Osteoblast (primary cell): ENCODE data around the gene GSK3A. TPM values are rescaled to one million over a fixed set of nuclear protein-coding genes. Genes with fewer than 3 reads are reported as not detected.
A peak's percentile ranks its signal among the peaks of the same experiment; 100 is the strongest.

Experiments used
- DNase-seq: peaks from one replicate; pipeline ENCODE4 v3.0.0; 2011; ENCODE audit warnings: low spot score, mixed read lengths; ENCODE audit not compliant: insufficient read length; ENCODE audit errors: missing footprints
- H2AFZ ChIP-seq: 2 replicates; pipeline ENCODE4 v1.6.0; 2011; ENCODE audit warnings: mild to moderate bottlenecking, low read length
- H3K27ac ChIP-seq: 2 replicates; pipeline ENCODE4 v1.5.1; 2011; ENCODE audit warnings: mild to moderate bottlenecking, low read depth, low read length, moderate library complexity
- H3K27me3 ChIP-seq: 2 replicates; pipeline ENCODE4 v1.6.0; 2012; ENCODE audit warnings: mild to moderate bottlenecking, control low read depth, inconsistent platforms, low read length, moderate library complexity; ENCODE audit not compliant: insufficient read depth
- H3K36me3 ChIP-seq: 2 replicates; pipeline ENCODE4 v1.5.1; 2011; ENCODE audit warnings: mild to moderate bottlenecking, low read length, control low read depth, moderate library complexity; ENCODE audit not compliant: insufficient read depth
- H3K4me1 ChIP-seq: 2 replicates; pipeline ENCODE4 v1.5.1; 2011; ENCODE audit warnings: mild to moderate bottlenecking, low read length, control low read depth, moderate library complexity; ENCODE audit not compliant: insufficient read depth
- H3K4me2 ChIP-seq: 2 replicates; pipeline ENCODE4 v1.6.0; 2011; ENCODE audit warnings: mild to moderate bottlenecking, low read length; ENCODE audit not compliant: insufficient read depth
- H3K4me3 ChIP-seq: fragments of 200-600 bp; sonication (generic); 3 replicates; pipeline ENCODE4 v1.5.1; 2012; ENCODE audit warnings: mild to moderate bottlenecking, low read length, inconsistent platforms; ENCODE audit not compliant: insufficient read depth
- H3K79me2 ChIP-seq: 2 replicates; pipeline ENCODE4 v1.6.0; 2012; ENCODE audit warnings: mild to moderate bottlenecking, low read length, control low read depth, inconsistent platforms; ENCODE audit not compliant: insufficient read depth
- H3K9me3 ChIP-seq: 2 replicates; pipeline ENCODE4 v1.5.1; 2011; ENCODE audit warnings: low read depth, low read length, control low read depth
- H4K20me1 ChIP-seq: 2 replicates; pipeline ENCODE4 v1.6.0; 2012; ENCODE audit warnings: mild to moderate bottlenecking, low read length, control low read depth; ENCODE audit not compliant: insufficient read depth
- total RNA-seq: library from RNA; depleted of rRNA; stranded (reverse); fragments of >200 nt; gene quantifications from 2 replicates; pipeline ENCODE4 v1.2.3, GENCODE V29; 2012
- TF ChIP-seq, protein P1 (sequence below): IDR thresholded peaks from 2 replicates; pipeline ENCODE4 v1.5.1; 2011; ENCODE audit warnings: mild to moderate bottlenecking, low read depth, low read length, moderate library complexity; ENCODE audit errors: extremely low read depth

GSK3A gene
- total RNA-seq, 1 donor = 18.1 TPM

DNA sequence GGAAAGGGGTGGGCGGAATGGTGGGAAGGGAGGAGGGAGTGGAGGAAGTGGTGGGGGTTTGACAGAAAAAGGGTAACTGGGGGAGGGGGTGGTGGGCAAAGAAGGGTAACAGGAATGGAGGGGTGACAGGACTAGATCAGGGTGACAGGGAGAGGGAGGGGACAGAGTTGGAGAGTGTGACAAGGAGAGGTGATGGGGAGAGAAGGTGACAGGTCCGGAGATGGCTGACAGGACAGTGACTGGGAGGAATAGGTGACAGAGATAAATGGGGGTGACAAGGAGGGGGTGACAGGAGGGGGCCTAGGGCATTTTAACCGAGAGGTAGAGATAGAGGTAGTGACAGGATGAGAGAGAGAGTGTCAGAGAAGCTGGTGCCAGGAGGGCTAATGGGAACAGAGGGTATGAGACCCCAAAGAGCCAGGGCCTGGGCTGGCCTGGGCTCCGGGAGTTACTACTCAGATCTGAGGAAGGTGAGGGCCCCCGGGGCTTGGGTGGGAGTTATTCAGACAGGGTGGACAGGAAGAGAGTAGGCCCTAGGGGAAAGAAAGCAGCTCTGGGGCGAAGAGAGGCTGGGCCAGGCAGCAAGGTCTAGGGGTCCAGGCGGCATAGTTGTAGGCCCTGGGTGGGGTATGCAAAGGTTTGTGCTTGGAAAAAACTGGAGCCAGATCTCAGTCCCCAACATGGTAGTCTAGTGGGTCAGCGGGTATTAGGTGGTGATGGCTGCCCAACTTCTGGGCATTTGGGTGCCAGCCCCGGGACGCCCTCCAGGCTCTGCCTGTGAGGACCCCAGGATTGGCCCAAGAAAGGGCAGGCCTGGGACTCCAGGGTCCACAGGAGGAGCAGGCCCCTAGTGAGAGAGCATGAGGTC is 27.3 kb upstream of the GSK3A start:
- Histone ChIP-seq H3K4me2 (peak overlapping the region; percentile 100), H3K36me3 (peaks cover 22% of the 10 kb centered on the region), H3K4me1 (peaks cover 30% of the 10 kb centered on the region), H3K4me3 (peak overlapping the region; percentile 89), H3K79me2 (peaks cover 52% of the 10 kb centered on the region), H3K27ac (peak overlapping the region; percentile 94), H3K9me3 (no peaks in the 10 kb centered on the region), H4K20me1 (peaks cover 15% of the 10 kb centered on the region), H2AFZ (no peak overlapping the region), H3K27me3 (no peaks in the 10 kb centered on the region)
- TF ChIP-seq, protein P1, sequence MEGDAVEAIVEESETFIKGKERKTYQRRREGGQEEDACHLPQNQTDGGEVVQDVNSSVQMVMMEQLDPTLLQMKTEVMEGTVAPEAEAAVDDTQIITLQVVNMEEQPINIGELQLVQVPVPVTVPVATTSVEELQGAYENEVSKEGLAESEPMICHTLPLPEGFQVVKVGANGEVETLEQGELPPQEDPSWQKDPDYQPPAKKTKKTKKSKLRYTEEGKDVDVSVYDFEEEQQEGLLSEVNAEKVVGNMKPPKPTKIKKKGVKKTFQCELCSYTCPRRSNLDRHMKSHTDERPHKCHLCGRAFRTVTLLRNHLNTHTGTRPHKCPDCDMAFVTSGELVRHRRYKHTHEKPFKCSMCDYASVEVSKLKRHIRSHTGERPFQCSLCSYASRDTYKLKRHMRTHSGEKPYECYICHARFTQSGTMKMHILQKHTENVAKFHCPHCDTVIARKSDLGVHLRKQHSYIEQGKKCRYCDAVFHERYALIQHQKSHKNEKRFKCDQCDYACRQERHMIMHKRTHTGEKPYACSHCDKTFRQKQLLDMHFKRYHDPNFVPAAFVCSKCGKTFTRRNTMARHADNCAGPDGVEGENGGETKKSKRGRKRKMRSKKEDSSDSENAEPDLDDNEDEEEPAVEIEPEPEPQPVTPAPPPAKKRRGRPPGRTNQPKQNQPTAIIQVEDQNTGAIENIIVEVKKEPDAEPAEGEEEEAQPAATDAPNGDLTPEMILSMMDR = no peak
- no peak for DNase-seq

DNA sequence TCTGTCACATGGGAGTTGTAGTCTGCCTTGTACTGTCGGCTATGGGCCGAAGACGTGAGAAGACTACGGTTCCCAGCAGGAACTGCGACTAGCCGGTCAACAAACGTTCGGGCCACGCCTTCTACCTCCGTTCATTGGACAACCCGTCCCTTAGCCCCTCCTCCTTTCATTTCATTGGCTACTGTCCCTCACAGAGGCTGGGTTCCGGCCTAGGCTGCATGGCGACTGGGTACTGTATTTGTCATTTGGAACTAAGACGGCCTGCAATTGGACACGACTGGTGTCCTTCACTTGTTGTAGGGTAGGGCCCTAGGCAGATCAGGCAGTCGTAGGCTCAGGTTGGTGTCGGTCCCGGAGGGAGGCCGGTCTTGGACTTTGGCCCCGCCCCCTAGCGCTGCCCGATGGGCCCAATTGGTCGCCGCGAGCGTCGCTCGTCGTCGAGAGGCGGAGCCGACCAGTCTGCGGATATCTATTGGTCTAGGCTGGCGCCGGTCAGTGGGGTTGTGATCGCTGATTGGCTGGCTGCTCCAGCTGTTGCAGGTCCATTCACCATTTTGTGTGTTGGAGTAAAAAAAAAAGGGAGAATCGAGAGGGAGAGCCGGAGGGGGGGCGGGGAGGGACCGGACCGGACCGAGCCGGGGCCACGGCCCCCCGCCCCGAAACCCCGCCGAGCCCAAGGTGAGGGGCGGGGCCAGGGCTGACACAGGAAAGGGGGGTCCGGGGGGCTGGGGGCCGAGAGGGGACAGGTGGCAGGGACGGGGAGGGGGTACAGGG is 26.5 kb upstream of the GSK3A start, which contains the start of gene CIC:
Gene CIC, plus strand, starts transcription at position 549 of the 774 bp plus-strand sequence. CDS start 2,532 bp downstream, outside the sequence.
- DNase-seq = peak; percentile 99
- H4K20me1 ChIP-seq = peaks cover 7% of the 10 kb centered on the region

DNA sequence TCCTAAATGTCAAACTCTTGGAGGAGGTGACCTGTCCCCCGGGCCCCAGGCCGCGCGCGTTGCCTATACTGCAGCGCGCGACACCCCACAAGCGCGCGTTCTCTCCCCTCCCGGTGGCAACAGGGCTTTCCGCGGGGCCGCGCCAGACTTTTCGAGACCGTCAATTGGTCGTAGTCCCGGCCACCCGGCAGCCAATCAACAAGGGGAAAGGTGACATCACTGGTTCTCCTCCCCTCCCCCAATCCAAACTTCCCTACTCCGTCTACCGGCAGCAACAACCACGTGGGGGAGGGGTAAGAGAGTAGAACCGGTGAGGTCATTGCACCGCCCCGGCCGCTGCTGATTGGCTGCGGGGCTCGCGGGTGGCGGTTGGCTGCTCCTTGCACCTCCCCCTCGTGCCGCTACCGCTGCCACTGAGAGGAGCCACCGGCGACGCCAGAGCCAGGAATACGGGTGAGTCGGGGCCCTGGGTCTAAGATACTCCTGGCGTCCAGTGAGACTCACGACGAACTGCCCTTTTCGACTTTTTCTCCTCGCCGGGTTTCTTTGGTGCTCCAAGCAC is 25.8 kb upstream of the GSK3A start:
- peak overlapping the region; percentile 99 for H3K4me2 ChIP-seq
- H3K4me3 ChIP-seq = peak overlapping the region; percentile 92
- peaks cover 28% of the 10 kb centered on the region for H3K4me1 ChIP-seq
- TF ChIP-seq, protein P1 = no peak
- H3K27ac ChIP-seq = peak overlapping the region; percentile 100
- no peaks in the 10 kb centered on the region for H3K27me3 ChIP-seq
- DNase-seq = peak; percentile 99
- H3K9me3 ChIP-seq = no peaks in the 10 kb centered on the region
- peaks cover 8% of the 10 kb centered on the region for H3K36me3 ChIP-seq
- H4K20me1 ChIP-seq = peaks cover 3% of the 10 kb centered on the region
- H3K79me2 ChIP-seq = peaks cover 37% of the 10 kb centered on the region
- H2AFZ ChIP-seq = peak overlapping the region; percentile 99

More for the DNA sequence above, 26.5 kb upstream of the GSK3A start, which contains the start of gene CIC:
- peaks cover 28% of the 10 kb centered on the region for H3K4me1 ChIP-seq
- H3K79me2 ChIP-seq = peaks cover 44% of the 10 kb centered on the region
- H3K27ac ChIP-seq = peak within 1 kb of the TSS; percentile 100
- peak within 1 kb of the TSS; percentile 100 for H3K4me2 ChIP-seq
- H3K4me3 ChIP-seq = peak within 1 kb of the TSS; percentile 92
- peak within 1 kb of the TSS; percentile 99 for H2AFZ ChIP-seq
- no peaks in the 10 kb centered on the region for H3K27me3 ChIP-seq
- no peaks in the 10 kb centered on the region for H3K9me3 ChIP-seq
- peaks cover 14% of the 10 kb centered on the region for H3K36me3 ChIP-seq
- TF ChIP-seq, protein P1 = no peak
